BJ (cell line): ENCODE measurements around the gene TMEM204. TPM values are rescaled to one million over a fixed set of nuclear protein-coding genes. Genes with fewer than 3 reads are reported as not detected.
A peak's percentile ranks its signal among the peaks of the same experiment; 100 is the strongest.

Experiments
- CTCF ChIA-PET: fragments of 350-600 bp; formaldehyde crosslinking; extraction: SDS; loops from one replicate; lab custom pipeline; 2021; ENCODE audit warnings: antibody characterized with exemption, inconsistent platforms; lab: Yijun Ruan, JAX
- POLR2A ChIA-PET: fragments of 300-600 bp; sonication (Branson Sonifier 250); formaldehyde crosslinking; extraction: SDS; loops from one replicate; lab custom pipeline; 2021; ENCODE audit warnings: antibody characterized with exemption; lab: Charles Lee
- DNase-seq: peaks from one replicate; pipeline ENCODE4 v3.0.0-alpha.2; 2011; ENCODE audit warnings: low read depth
- H3K27me3 ChIP-seq: 2 replicates; pipeline ENCODE4 v1.6.0; 2011; ENCODE audit warnings: low read length; ENCODE audit not compliant: control insufficient read depth, insufficient read depth
- H3K36me3 ChIP-seq: 2 replicates; pipeline ENCODE4 v1.5.1; 2011; ENCODE audit warnings: low read length; ENCODE audit not compliant: control insufficient read depth, insufficient read depth
- H3K4me3 ChIP-seq: 2 replicates; pipeline ENCODE4 v1.5.1; 2011; ENCODE audit warnings: low read depth, mild to moderate bottlenecking, control low read depth, low read length
- CTCF ChIP-seq: IDR thresholded peaks from 2 replicates; pipeline ENCODE4 v1.5.1; 2011; ENCODE audit warnings: low read depth, mild to moderate bottlenecking, control low read depth, inconsistent platforms, low read length, moderate library complexity; ENCODE audit not compliant: insufficient read depth
- polyA plus RNA-seq: library from polyadenylated mRNA; depleted of rRNA; stranded (reverse); fragments of >200 nt; gene quantifications from 2 replicates; pipeline ENCODE4 v1.2.3, GENCODE V29; 2011

Gene TMEM204
- polyA plus RNA-seq, 1 experiment, result 81.9 TPM

GRCh38 chr16:1527836-1528811, 5.3 kb upstream of the TMEM204 start:
- no peak for DNase-seq
- no peaks in the 10 kb centered on the region for H3K27me3 ChIP-seq
- H3K36me3 ChIP-seq, result no peaks in the 10 kb centered on the region; the same call in 1 of the 2 replicates
- POLR2A ChIA-PET, result no interaction called here
- TF ChIP-seq CTCF, result no peak
- CTCF ChIA-PET, result no interaction called here
- no peak overlapping the region for H3K4me3 ChIP-seq

GRCh38 chr16:1528921-1529537, 4.4 kb upstream of the TMEM204 start:
- DNase-seq, result no peak
- Histone ChIP-seq H3K36me3 (no peaks in the 10 kb centered on the region), H3K27me3 (no peaks in the 10 kb centered on the region), H3K4me3 (no peak overlapping the region)
- ChIA-PET POLR2A (no interaction called here), CTCF (interaction anchor here (0.7 to 1.0 kb wide), 2 partner anchors 10 to 82 kb away, joined by 3 read pairs; no protein-coding TSS in a partner anchor)
- TF ChIP-seq CTCF, result no peak

DNA sequence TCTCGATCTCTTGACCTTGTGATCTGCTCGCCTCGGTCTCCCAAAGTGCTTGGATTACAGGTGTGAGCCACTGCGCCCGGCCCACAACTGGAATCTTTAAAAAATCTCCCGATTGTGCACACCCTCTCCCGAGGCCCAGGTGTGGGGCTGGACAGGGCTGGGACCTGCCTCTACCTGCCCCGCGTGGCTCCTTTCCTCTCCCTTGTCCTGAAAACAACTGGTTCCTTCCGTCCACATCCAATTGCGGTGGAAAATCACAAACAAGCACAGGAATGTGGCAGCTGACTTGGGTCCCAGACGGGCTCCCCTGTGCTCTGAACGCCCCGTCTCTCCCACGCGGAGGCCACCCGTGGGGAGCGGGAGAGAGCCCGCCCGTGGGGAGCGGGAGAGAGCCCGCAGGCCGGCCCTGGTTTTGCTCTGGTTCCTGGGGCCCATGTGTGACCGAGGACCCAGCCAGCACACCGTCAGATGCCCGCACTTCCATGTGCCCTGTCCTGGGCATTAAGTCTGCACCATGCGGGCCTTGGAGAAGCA, 3.0 kb upstream of the TMEM204 start:
- TF ChIP-seq CTCF, result no peak
- POLR2A ChIA-PET, result no interaction called here
- Histone ChIP-seq H3K4me3 (no peak overlapping the region), H3K27me3 (no peaks in the 10 kb centered on the region), H3K36me3 (no peaks in the 10 kb centered on the region)
- CTCF ChIA-PET, result interaction anchor here (1.0 to 1.3 kb wide), 2 partner anchors 11 to 36 kb away, joined by 3 to 4 read pairs; no protein-coding TSS in a partner anchor
- no peak for DNase-seq

DNA sequence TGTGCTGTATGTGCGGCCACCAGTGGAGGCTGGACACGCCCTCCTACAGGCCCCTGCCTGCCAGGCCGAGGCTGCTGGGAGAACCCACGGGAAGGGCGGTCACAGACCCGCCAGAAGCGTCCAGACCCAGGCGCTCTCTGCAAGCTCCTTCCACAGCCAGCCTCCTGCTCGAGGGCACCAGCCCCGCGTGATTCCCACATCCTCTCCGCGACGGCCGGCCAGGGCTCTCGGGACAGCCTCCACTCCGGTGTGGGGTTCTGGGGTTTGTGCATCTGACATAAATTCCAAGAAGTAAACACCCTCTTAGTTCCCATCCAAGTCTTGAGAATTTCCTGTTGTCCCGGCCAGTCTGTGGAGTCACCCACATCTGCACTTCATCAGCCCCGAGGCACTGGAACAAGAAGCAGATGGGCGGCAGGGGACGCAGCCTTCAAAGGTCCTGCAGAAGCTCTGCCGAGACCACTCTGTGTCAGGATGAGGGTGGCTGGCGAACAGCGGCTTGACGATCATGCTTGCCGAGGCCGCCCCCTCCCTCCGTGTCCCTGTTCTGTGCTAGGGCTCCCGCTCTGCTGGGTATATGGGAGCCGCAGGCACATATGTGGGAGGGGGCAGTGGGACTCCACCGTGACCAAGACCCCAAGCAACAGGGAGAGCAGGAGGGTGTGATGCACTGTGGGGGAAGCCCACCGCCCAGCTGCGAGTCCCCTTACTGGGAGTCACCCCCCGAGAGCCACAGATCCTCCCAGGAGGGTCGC, 2.4 kb upstream of the TMEM204 start:
- ChIA-PET POLR2A (interaction anchor here (0.6 kb wide), 1 partner anchor 175 kb away, joined by 6 read pairs; the partner anchor contains the start of gene MAPK8IP3), CTCF (interaction anchor here (1.3 kb wide), 1 partner anchor 37 kb away, joined by 4 read pairs; no protein-coding TSS in a partner anchor)
- no peaks in the 10 kb centered on the region for H3K27me3 ChIP-seq
- H3K4me3 ChIP-seq, result peak overlapping the region; percentile 18; the same call in 1 of the 2 replicates
- peak; percentile 10; the same call in 1 of the 2 replicates for TF ChIP-seq CTCF
- DNase-seq, result peak; percentile 93
- peaks cover 2% of the 10 kb centered on the region; the same call in 1 of the 2 replicates for H3K36me3 ChIP-seq
